Measurements from ENCODE around the gene FAIM2.
"Not testable (repeated sequence)": the region's sequence is repeated elsewhere in the genome, so short reads cannot be mapped to it uniquely, and the experiment has no call there.

FAIM2 gene

DNA sequence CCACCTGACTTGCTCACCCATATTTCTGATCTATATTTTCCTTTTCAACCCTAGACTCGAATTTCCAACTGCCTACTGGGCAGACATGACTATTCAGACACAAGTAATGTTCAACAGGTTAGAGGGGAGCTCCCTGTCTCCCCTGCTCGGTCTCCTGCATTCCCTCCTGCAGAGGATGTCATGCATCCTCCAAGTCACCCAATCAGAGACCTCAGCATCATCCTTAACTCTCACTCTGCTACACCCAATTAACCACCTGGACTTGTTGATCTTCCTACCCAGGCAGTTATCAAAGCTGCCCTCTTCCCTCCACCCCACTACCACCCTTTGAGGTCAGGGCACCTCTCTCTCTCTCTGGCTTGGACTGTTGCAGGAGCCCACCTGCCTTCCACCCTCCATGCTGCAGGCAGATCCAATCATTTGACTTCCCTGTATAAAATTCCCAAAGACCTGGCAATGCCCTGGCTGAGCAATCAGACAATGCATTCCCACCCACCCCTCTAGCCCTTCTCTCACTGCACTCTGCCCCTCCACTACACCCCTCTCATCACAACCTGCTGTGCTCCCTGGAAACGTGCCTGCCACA lies 10.9 kb downstream of the FAIM2 start:
- no peak for DNase-seq

DNA sequence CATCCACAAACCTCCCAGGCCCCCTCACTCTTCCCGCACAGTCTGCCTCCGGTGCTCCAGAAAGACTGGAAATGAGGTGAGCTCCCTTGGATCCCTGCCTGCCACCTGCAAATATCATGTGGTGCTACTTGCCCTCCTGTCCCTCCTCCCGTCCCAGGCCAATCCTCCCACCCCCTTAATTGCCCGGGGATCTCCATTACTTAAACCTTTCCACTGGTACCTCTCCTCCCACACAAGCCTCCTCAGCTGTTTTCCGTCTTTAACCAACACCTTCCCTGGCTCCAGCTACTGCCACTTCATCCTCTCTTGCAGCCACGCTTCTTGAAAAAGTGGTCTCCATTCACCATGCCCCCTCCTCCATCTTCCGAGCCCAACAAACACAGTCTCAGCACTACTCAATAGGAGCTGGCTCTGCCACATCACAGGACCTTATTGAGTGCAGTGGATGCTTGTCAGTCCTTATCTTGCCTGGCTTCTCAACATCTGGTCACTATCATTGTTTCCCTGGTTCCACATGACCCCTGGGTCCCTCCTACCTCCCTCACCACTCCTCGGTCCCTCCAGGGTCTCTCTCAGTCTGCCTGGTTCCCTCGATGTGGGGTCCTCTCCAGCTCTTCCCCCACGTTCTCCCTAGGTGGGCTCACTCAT lies 11.5 kb downstream of the FAIM2 start:
- no peak for DNase-seq

DNA sequence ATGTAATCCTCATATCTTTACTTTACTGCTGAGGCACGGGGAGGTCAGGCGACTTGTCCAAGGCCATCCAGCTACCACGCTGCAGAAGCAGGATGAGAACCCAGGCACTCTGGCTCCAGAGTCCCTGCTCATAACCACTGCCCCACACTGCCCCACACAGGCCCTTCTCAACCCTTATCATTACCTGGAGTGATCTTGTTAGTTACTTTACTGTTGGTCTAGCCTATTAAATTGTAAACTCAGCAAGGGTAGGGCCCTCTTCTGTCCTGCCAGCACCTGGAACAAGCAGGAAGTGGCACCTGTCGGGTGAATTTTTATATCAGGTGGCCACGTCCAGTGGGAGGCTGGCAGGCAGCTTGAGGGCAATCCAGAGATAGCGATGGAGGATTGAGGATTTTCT lies 12.2 kb downstream of the FAIM2 start:
- DNase-seq: no peak

DNA sequence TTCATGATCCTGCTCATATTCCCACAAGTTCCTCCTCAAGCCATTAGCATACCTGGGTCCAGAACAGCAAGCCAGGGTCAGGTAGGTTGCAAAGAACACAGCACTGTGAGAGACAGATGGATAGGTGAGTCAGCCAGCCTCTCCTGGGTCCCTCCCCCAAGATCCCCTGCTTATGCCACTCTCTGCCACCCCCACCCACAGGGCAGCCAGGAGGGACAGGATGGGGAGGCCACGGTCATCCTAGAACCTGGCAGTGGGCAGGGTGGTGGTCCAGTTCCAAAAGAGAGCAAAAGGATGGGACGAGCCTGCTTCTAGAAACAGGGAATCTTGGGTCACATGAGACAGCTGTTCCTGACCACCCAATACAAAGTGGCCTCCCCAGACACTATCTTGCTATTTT lies 12.7 kb downstream of the FAIM2 start:
- DNase-seq: no peak

GRCh38 chr12:49890096-49890461 lies 13.6 kb downstream of the FAIM2 start:
- DNase-seq: no peak

DNA sequence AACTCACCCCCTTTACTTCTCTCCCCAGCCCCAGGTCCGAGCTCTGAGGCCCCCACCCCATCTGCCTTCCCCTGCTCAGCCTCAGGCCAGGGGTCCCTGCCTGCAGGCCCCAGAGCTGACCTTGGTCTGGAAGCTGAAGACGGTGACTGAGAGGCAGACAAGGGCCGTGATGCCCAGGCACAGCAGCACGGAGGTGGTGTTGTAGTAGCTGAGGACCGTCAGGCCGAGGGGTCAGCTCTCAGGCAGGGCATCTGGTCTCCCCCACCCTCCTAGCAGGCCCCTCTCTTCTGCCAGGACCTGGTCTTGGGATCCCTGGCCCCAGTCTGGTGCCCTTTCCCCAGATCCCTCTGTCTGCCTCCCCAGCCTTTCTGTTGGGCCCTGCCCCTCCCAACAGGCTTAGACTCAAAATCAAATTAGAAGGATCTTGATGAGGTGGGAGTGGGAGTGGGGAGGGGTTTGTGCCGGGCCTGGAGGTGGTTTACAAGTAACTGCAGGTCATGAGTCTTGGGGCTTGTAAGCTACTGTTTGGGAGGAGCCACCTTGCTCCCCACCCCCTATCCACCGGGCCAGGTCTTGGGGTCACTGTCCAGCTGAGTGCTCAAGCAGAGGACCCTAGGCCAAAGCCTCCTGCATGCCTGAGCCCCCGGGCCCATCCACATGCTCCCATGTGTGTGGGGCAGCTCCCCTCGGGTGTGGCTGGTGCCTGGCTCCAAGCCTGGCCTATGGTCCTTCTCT lies 14.2 kb downstream of the FAIM2 start:
- DNase-seq: no peak

- DNase-seq: no peak
Measured at GRCh38 chr12:49888461-49889151, 15.1 kb downstream of the FAIM2 start.

- no peak for DNase-seq
Measured at GRCh38 chr12:49887536-49888401, 15.9 kb downstream of the FAIM2 start.

DNA sequence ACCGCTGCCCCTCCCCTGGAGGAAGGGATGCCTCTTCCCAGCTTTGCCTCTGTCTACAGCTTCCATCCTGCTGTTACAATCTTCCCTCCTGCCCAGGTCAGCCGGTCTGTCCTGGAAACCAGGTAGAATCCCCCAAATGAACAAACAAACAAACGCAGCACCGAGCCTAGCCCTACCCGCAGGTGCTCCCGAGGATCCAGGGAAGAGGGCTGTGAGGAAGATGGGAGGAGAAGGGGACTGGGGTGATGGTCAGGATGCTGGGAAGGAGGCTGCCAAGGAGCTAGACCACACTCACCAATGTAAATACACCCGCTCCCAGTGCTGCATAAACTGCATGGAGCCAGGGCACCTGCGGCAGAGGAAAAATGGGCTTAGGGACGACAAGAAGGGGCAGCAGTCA lies 16.6 kb downstream of the FAIM2 start:
- DNase-seq: no peak

DNA sequence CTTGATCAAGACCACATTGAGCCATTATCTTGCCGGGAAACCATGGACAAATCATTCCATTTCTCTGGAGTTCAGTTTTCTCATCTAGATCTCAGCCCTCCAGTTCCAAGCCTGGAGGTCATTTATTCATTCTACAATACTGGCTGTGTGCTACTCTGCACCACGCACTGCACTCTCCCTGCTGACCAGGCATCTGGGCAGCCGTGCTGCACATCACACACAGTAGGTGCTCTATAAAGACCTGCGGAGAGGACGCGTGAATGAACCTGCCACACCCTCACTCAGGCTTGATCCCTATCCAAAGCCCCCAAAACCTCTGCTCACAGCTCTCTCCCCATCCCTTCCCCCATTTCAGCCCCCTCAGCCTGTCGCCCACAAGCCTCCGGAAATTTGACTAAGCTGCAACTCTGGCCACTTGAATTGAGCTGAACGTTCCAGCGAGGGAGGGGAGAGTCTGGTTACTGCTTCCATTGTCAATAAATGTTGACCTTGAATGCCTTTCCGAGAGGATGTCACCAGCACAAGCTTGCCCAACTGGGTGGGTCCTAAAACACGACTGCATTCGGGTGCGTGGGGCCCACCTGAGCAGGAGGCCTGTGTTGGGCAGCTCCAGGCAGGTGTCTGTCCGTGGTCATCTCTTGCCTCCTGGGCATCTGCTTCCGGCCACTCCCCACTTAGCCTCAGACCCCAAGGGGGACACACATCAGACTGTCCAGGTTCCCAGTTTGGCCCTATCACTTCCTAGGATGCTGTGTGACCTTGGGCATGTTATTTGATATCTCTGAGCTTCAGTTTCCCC lies 17.8 kb downstream of the FAIM2 start:
- no peak for DNase-seq

- DNase-seq: no peak
Measured at GRCh38 chr12:49885118-49885517, 18.6 kb downstream of the FAIM2 start.

DNA sequence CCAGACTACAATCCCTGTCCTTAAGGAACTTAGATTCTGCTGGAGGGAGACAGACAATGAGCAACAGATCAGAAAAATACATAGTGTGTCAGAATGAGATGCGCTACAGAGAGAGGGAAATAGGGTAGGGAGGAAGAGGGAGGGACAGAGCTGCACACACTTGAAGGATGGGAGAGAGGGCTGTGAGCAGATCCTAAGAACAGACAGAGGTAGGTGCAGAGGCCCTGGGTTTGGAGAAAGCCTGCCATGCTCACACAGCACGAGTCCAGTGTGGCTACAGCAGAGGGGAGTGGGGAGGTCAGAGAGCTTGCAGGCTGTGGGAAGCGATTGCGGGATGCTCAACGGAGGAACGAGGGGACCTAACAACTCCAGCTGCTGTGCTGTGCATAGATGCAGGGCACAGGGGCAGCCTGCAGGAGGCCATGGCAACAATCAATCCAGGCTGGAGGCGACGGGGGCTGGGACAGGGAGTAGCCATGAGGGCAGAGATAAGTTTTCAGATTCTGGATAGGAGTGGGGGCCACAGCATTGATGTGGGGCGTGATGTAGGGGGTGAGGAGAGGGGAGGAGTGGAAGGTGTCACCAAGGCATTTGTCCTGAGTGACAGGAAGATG lies 20.7 kb downstream of the FAIM2 start:
- DNase-seq: no peak

- no peak for DNase-seq
Measured at GRCh38 chr12:49882248-49882850, 21.4 kb downstream of the FAIM2 start.

GRCh38 chr12:49881415-49882247 lies 22.1 kb downstream of the FAIM2 start:
- DNase-seq: no peak

- no peak for DNase-seq
Measured at GRCh38 chr12:49880756-49881414, 22.8 kb downstream of the FAIM2 start.

DNA sequence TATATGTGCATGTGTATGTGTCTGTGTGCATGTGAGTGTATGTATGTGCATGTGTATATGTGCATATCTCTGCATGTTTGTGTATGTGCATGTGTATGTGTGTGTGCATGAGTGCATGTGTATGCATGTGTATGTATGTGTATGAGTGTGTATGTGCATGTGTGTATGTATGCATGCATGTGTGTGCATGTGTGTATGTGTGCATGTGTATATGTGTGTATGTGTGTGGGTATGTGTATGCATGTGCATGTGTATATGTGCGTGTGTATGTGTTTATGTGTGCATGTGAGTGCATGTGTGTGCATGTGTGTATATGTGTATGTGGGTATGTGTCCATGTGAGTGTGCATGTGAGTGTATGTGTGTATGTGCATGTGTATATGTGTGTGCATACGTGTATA lies 24.6 kb downstream of the FAIM2 start:
- DNase-seq: not testable (repeated sequence)

GRCh38 chr12:49878021-49878420 lies 25.7 kb downstream of the FAIM2 start:
- no peak for DNase-seq

DNA sequence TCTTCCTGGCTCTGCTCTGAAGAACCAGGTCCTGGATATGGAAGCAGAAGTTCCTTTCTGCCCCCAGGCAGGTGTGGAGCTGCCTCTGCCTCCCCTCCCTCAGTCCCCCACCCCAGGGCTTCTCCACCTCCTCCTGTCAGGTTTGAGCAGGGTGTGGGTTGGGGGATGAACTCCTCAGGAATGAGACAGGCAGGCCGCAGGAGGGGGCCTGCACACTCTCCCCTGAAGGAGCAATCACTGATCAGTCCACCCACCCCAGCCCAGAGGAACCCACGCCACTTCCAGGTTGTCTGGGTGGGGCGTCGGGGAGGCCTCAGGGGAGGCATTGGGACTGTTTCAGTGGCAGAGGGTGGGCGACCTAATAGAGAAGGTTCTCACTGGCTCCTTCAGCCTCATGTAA lies 26.6 kb downstream of the FAIM2 start:
- no peak for DNase-seq

GRCh38 chr12:49876070-49876469 lies 27.6 kb downstream of the FAIM2 start:
- DNase-seq: no peak
